AG04449 (cell line): ENCODE results near the gene PRTFDC1.

Source experiments
- CTCF ChIA-PET: fragments of 350-600 bp; formaldehyde crosslinking; extraction: SDS; loops from one replicate; lab custom pipeline; 2021; ENCODE audit warnings: antibody characterized with exemption; lab: Yijun Ruan, JAX
- POLR2A ChIA-PET: fragments of 400-600, 350-600 bp; formaldehyde crosslinking; extraction: SDS; loops from one replicate; lab custom pipeline; 2020; ENCODE audit warnings: antibody characterized with exemption, inconsistent platforms; lab: Yijun Ruan, JAX
- DNase-seq: peaks from one replicate; pipeline ENCODE4 v3.0.0-alpha.2; 2010; ENCODE audit warnings: low read depth, low spot score
- H3K4me3 ChIP-seq: 2 replicates; pipeline ENCODE4 v1.5.1; 2011; ENCODE audit warnings: low read depth, mild to moderate bottlenecking, control low read depth, low read length
- CTCF ChIP-seq: IDR thresholded peaks from one replicate; pipeline ENCODE4 v1.5.1; 2011; ENCODE audit warnings: mild to moderate bottlenecking, moderate library complexity, low read length, control low read depth, inconsistent platforms; ENCODE audit not compliant: insufficient read depth; ENCODE audit errors: missing control alignments

Gene PRTFDC1

GRCh38 chr10:24804956-24805355 is 147.4 kb downstream of the PRTFDC1 start:
- TF ChIP-seq CTCF: no peak
- ChIA-PET POLR2A (no interaction called here), CTCF (no interaction called here)
- H3K4me3 ChIP-seq: no peak overlapping the region
- DNase-seq: no peak

GRCh38 chr10:24804392-24804791 is 148.0 kb downstream of the PRTFDC1 start:
- ChIA-PET CTCF (no interaction called here), POLR2A (no interaction called here)
- no peak for TF ChIP-seq CTCF
- no peak for DNase-seq
- H3K4me3 ChIP-seq: no peak overlapping the region

GRCh38 chr10:24802378-24802777 is 150.0 kb downstream of the PRTFDC1 start:
- no peak overlapping the region for H3K4me3 ChIP-seq
- TF ChIP-seq CTCF: no peak
- DNase-seq: no peak
- POLR2A ChIA-PET: no interaction called here
- CTCF ChIA-PET: no interaction called here

DNA sequence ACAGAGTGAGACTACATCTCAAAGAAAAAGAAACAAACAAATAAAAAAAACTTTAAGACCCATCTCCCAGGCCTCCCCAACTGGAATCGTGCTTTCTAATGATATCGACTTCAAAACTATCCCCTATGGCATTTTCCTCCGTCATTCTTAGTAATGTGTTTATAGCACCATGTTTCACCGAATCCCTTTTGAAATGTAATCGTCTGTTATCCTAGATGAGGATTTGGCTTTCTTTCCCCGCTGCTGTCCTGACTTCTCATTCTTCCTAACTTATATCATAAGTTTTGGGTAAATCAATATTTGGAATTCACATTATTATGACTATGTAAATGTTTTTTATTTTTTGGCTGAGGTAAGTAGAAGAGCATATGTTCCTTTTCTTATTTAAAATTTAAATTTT is 151.5 kb downstream of the PRTFDC1 start:
- no peak for TF ChIP-seq CTCF
- ChIA-PET CTCF (interaction anchor here (1.2 kb wide), 1 partner anchor 10 kb away, joined by 3 read pairs; no protein-coding TSS in a partner anchor), POLR2A (no interaction called here)
- no peak for DNase-seq
- H3K4me3 ChIP-seq: no peak overlapping the region
